ENCODE measurements around the gene RPL11.

DNA sequence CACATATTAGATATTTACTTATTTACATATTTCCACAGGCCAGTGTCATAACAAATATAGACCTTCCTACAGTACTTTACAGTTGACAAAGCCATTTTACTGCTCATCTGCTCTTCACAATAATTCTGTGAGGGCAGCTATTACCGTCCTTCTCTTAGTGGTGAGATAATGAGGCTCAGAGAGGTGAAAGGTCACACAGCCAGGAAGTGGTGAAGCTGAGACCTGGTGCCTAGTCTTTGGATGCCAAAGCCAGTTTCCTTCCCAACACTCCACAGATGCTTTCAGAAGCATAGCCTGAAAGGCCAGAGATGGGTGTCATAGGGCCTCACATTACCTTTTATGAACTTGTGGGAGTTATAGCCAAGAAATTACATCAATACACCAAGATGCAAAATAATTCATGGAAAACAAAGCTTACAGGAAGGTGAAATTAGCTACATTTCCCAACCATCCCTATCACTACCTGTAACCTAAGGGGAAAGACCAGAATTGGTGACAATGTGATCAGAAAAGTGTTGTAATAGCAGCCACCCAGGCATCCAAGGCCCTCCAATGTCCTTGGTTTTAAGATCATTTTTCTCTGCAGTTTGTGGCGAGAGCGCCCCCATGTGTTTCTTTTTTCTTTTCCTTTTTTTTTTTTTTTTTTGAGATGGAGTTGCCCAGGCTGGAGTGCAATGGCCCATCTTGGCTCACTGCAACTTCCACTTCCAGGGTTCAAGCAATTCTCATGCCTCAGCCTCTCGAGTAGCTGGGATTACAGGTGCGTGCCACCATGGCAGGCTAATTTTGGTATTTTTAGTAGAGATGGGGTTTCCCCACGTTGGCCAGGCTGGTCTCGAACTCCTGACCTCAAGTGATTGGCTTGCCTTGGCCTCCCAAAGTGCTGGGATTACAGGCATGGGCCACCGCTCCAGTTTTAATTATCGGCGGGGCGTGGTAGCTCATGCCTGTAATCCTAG is 26.5 kb upstream of the RPL11 start:
- TF ChIP-seq TAF1 (conservative IDR thresholded peaks at IDR 0.05), result no peak
- no peak for TF ChIP-seq SP1 (IDR thresholded peaks at IDR 0.05)
- TF ChIP-seq CTCF (IDR thresholded peaks at IDR 0.05; ENCODE audit: low read depth, low read length, missing input control), result no peak
- TF ChIP-seq, protein P1, sequence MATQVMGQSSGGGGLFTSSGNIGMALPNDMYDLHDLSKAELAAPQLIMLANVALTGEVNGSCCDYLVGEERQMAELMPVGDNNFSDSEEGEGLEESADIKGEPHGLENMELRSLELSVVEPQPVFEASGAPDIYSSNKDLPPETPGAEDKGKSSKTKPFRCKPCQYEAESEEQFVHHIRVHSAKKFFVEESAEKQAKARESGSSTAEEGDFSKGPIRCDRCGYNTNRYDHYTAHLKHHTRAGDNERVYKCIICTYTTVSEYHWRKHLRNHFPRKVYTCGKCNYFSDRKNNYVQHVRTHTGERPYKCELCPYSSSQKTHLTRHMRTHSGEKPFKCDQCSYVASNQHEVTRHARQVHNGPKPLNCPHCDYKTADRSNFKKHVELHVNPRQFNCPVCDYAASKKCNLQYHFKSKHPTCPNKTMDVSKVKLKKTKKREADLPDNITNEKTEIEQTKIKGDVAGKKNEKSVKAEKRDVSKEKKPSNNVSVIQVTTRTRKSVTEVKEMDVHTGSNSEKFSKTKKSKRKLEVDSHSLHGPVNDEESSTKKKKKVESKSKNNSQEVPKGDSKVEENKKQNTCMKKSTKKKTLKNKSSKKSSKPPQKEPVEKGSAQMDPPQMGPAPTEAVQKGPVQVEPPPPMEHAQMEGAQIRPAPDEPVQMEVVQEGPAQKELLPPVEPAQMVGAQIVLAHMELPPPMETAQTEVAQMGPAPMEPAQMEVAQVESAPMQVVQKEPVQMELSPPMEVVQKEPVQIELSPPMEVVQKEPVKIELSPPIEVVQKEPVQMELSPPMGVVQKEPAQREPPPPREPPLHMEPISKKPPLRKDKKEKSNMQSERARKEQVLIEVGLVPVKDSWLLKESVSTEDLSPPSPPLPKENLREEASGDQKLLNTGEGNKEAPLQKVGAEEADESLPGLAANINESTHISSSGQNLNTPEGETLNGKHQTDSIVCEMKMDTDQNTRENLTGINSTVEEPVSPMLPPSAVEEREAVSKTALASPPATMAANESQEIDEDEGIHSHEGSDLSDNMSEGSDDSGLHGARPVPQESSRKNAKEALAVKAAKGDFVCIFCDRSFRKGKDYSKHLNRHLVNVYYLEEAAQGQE (IDR thresholded peaks at IDR 0.05), result no peak
- TF ChIP-seq FOXA1 (IDR thresholded peaks at IDR 0.05), result no peak
- TF ChIP-seq, protein P2, sequence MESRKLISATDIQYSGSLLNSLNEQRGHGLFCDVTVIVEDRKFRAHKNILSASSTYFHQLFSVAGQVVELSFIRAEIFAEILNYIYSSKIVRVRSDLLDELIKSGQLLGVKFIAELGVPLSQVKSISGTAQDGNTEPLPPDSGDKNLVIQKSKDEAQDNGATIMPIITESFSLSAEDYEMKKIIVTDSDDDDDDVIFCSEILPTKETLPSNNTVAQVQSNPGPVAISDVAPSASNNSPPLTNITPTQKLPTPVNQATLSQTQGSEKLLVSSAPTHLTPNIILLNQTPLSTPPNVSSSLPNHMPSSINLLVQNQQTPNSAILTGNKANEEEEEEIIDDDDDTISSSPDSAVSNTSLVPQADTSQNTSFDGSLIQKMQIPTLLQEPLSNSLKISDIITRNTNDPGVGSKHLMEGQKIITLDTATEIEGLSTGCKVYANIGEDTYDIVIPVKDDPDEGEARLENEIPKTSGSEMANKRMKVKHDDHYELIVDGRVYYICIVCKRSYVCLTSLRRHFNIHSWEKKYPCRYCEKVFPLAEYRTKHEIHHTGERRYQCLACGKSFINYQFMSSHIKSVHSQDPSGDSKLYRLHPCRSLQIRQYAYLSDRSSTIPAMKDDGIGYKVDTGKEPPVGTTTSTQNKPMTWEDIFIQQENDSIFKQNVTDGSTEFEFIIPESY (IDR thresholded peaks at IDR 0.05), result no peak
- TF ChIP-seq MAX (IDR thresholded peaks at IDR 0.05), result no peak
- peak; percentile 36 to 44 for TF ChIP-seq RAD21 (IDR thresholded peaks at IDR 0.05)
- no peak for TF ChIP-seq ATF3 (IDR thresholded peaks at IDR 0.05)
- TF ChIP-seq HNF4G (IDR thresholded peaks at IDR 0.05), result no peak
- no peak for TF ChIP-seq RXRA (IDR thresholded peaks at IDR 0.05)
- TF ChIP-seq YY1 (IDR thresholded peaks at IDR 0.05), result no peak
